H1 (cell line): Measurements from ENCODE around the gene IRS1. TPM values are rescaled to one million over a fixed set of nuclear protein-coding genes. Genes with fewer than 3 reads are reported as not detected.

Source experiments
- CTCF ChIA-PET: fragments of 300-600 bp; sonication (Branson Sonifier 250); formaldehyde crosslinking; loops from one replicate; lab custom pipeline; 2021; ENCODE audit not compliant: partially characterized antibody; lab: Charles Lee
- POLR2A ChIA-PET: fragments of 300-600 bp; sonication (Branson Sonifier 250); formaldehyde crosslinking; loops from one replicate; lab custom pipeline; 2021; ENCODE audit warnings: inconsistent platforms; ENCODE audit not compliant: partially characterized antibody; lab: Charles Lee
- DNase-seq, 2 experiments: peaks; one replicate each; pipeline versions ENCODE4 v3.0.0 to v3.0.0-alpha.2; 2010 to 2022; ENCODE audit warnings: low spot score in 2 of 2, low read depth in 1 of 2, mixed read lengths in 1 of 2
- FAIRE-seq: peaks from 2 replicates; lab custom pipeline; 2011; peaks lifted over from hg19 to GRCh38; lab: Jason Lieb, UNC
- H2AFZ ChIP-seq: 2 replicates; pipeline ENCODE4 v1.8.1; 2012; ENCODE audit warnings: low read length, inconsistent platforms
- H2AK5ac ChIP-seq: 2 replicates; pipeline ENCODE4 v1.6.1; 2013; ENCODE audit warnings: low read depth, low read length
- H2BK120ac ChIP-seq: replicated peaks from 2 replicates; pipeline ENCODE3; 2013; ENCODE audit warnings: low read depth, low read length, inconsistent platforms
- H2BK12ac ChIP-seq: 2 replicates; pipeline ENCODE4 v1.6.1; 2013; ENCODE audit warnings: low read depth, low read length
- H2BK15ac ChIP-seq: 2 replicates; pipeline ENCODE4 v1.6.1; 2013; ENCODE audit warnings: low read length
- H2BK20ac ChIP-seq: 2 replicates; pipeline ENCODE4 v1.6.1; 2013; ENCODE audit warnings: low read length
- H2BK5ac ChIP-seq: 2 replicates; pipeline ENCODE4 v1.6.1; 2013; ENCODE audit warnings: low read depth, low read length
- H3K14ac ChIP-seq: 2 replicates; pipeline ENCODE4 v1.6.1; 2013; ENCODE audit warnings: inconsistent platforms; ENCODE audit not compliant: insufficient read length
- H3K18ac ChIP-seq: 2 replicates; pipeline ENCODE4 v1.6.1; 2013; ENCODE audit warnings: low read length; ENCODE audit errors: extremely low read depth
- H3K23ac ChIP-seq: 2 replicates; pipeline ENCODE4 v1.6.1; 2013; ENCODE audit warnings: inconsistent platforms; ENCODE audit not compliant: insufficient read length
- H3K23me2 ChIP-seq: 2 replicates; pipeline ENCODE4 v1.6.1; 2013; ENCODE audit warnings: low read depth, low read length
- H3K27ac ChIP-seq: 2 replicates; pipeline ENCODE4 v1.6.1; 2011; ENCODE audit warnings: low read depth, low read length, inconsistent platforms
- H3K27me3 ChIP-seq, 4 experiments: replicated peaks in 1 of 4; 1 replicate in 1 of 4; 2 replicates in 3 of 4; pipeline versions ENCODE4 v1.6.1 to v1.8.1; 2011 to 2013; ENCODE audit warnings: low read length in 3 of 4, mild to moderate bottlenecking in 3 of 4, inconsistent platforms in 2 of 4, mixed read lengths in 2 of 4, moderate library complexity in 1 of 4; ENCODE audit not compliant: control insufficient read depth in 3 of 4, insufficient read depth in 3 of 4; ENCODE audit errors: extremely low read depth in 1 of 4
- H3K36me3 ChIP-seq, 4 experiments: 2 replicates each; pipeline versions ENCODE4 v1.6.1 to v1.8.1; 2011 to 2013; ENCODE audit warnings: mild to moderate bottlenecking in 4 of 4, low read length in 3 of 4, moderate library complexity in 2 of 4, control low read depth in 1 of 4, inconsistent platforms in 1 of 4; ENCODE audit not compliant: insufficient read depth in 4 of 4, control insufficient read depth in 2 of 4
- H3K4ac ChIP-seq: replicated peaks from 2 replicates; pipeline ENCODE3; 2013; ENCODE audit warnings: low read length, low read depth, mixed read lengths, inconsistent platforms; ENCODE audit not compliant: insufficient read length
- H3K4me1 ChIP-seq, 4 experiments: replicated peaks in 1 of 4; 1 replicate in 1 of 4; 2 replicates in 3 of 4; pipeline versions ENCODE4 v1.6.1 to v1.8.1; 2011 to 2013; ENCODE audit warnings: low read length in 3 of 4, inconsistent platforms in 2 of 4, mixed read lengths in 1 of 4; ENCODE audit not compliant: insufficient read depth in 4 of 4, control insufficient read depth in 3 of 4
- H3K4me2 ChIP-seq, 2 experiments: 2 replicates each; pipeline versions ENCODE4 v1.6.1 to v1.8.1; 2011 to 2013; ENCODE audit warnings: low read depth in 2 of 2, low read length in 2 of 2, control low read depth in 1 of 2, inconsistent platforms in 1 of 2, mild to moderate bottlenecking in 1 of 2; ENCODE audit not compliant: insufficient read depth in 1 of 2
- H3K4me3 ChIP-seq, 4 experiments: fragments of 200-600, 300-600 bp in 1 of 4; sonication (generic), shearing (Covaris generic), sonication (Bioruptor Twin) in 1 of 4; 2 replicates each; pipeline versions ENCODE4 v1.5.1 to v1.8.1; 2011 to 2016; ENCODE audit warnings: low read length in 4 of 4, low read depth in 3 of 4, control low read depth in 2 of 4, inconsistent platforms in 2 of 4, mild to moderate bottlenecking in 2 of 4, mixed read lengths in 1 of 4, moderate library complexity in 1 of 4; ENCODE audit not compliant: insufficient read depth in 2 of 4; ENCODE audit errors: extremely low read depth in 1 of 4
- H3K56ac ChIP-seq: replicated peaks from 2 replicates; pipeline ENCODE3; 2013; ENCODE audit warnings: low read depth, mild to moderate bottlenecking, mixed read lengths, low read length, inconsistent platforms; ENCODE audit not compliant: insufficient read length
- H3K79me1 ChIP-seq: 2 replicates; pipeline ENCODE4 v1.6.1; 2013; ENCODE audit warnings: low read depth, low read length, control low read depth
- H3K79me2 ChIP-seq, 2 experiments: 2 replicates each; pipeline versions ENCODE4 v1.6.1 to v1.8.1; 2012 to 2013; ENCODE audit warnings: low read length in 2 of 2, mild to moderate bottlenecking in 2 of 2, inconsistent platforms in 1 of 2; ENCODE audit not compliant: insufficient read depth in 2 of 2, control insufficient read depth in 1 of 2
- H3K9ac ChIP-seq, 4 experiments: replicated peaks in 1 of 4; 1 replicate in 1 of 4; 2 replicates in 3 of 4; pipeline versions ENCODE4 v1.6.1 to v1.8.1; 2011 to 2013; ENCODE audit warnings: low read depth in 3 of 4, low read length in 3 of 4, control low read depth in 2 of 4, mild to moderate bottlenecking in 2 of 4, moderate library complexity in 2 of 4, inconsistent platforms in 1 of 4; ENCODE audit errors: extremely low read depth in 1 of 4
- H3K9me3 ChIP-seq, 2 experiments: 2 replicates each; pipeline versions ENCODE4 v1.6.1 to v1.8.1; 2012 to 2013; ENCODE audit warnings: mild to moderate bottlenecking in 2 of 2, moderate library complexity in 2 of 2, control low read depth in 1 of 2, inconsistent platforms in 1 of 2, low read depth in 1 of 2, low read length in 1 of 2, mixed read lengths in 1 of 2; ENCODE audit not compliant: insufficient read depth in 2 of 2
- H4K20me1 ChIP-seq, 2 experiments: replicated peaks in 1 of 2; 2 replicates each; pipeline versions ENCODE3 to v1.8.1; 2011 to 2013; ENCODE audit warnings: inconsistent platforms in 2 of 2, low read length in 2 of 2, mild to moderate bottlenecking in 1 of 2; ENCODE audit not compliant: insufficient read depth in 2 of 2, control insufficient read depth in 1 of 2
- H4K5ac ChIP-seq: 2 replicates; pipeline ENCODE4 v1.6.1; 2013; ENCODE audit warnings: low read length, low read depth, mixed read lengths, inconsistent platforms; ENCODE audit not compliant: insufficient read length
- H4K8ac ChIP-seq: 2 replicates; pipeline ENCODE4 v1.8.0; 2013; ENCODE audit warnings: mild to moderate bottlenecking, moderate library complexity, low read length, inconsistent platforms; ENCODE audit not compliant: insufficient read depth; ENCODE audit errors: extremely low read depth
- H4K91ac ChIP-seq: replicated peaks from 2 replicates; pipeline ENCODE3; 2013; ENCODE audit warnings: low read length, mixed read lengths, inconsistent platforms; ENCODE audit not compliant: insufficient read length
- ASH2L ChIP-seq: fragments of 200-600, 300-600 bp; sonication (generic); IDR thresholded peaks from one replicate; pipeline ENCODE4 v1.7.1; 2017; ENCODE audit warnings: low read length
- CTBP2 ChIP-seq: IDR thresholded peaks from 2 replicates; pipeline ENCODE4 v1.7.0; 2011; ENCODE audit warnings: borderline replicate concordance, mild to moderate bottlenecking, moderate library complexity, mixed read lengths, low read length; ENCODE audit not compliant: insufficient read depth, insufficient read length
- EP300 ChIP-seq, 2 experiments: IDR thresholded peaks; 1 replicate in 1 of 2; 2 replicates in 1 of 2; pipeline ENCODE4 v1.6.1; 2011 to 2012; ENCODE audit warnings: low read depth in 2 of 2, low read length in 2 of 2, mild to moderate bottlenecking in 2 of 2, borderline replicate concordance in 1 of 2, inconsistent platforms in 1 of 2, moderate library complexity in 1 of 2
- EZH2 ChIP-seq: fragments of 200-600 bp; sonication (generic); IDR thresholded peaks from 2 replicates; pipeline ENCODE4 v1.7.1; 2012; ENCODE audit warnings: low read depth, mild to moderate bottlenecking, moderate library complexity, low read length, inconsistent platforms; ENCODE audit not compliant: severe bottlenecking
- JUN ChIP-seq: IDR thresholded peaks from 2 replicates; pipeline ENCODE4 v1.6.1; 2011; ENCODE audit warnings: low read depth, mild to moderate bottlenecking, improper control_type of control experiment, low read length
- KDM1A ChIP-seq: fragments of 200-600, 300-600 bp; sonication (generic); IDR thresholded peaks from 2 replicates; pipeline ENCODE4 v1.7.1; 2016; ENCODE audit warnings: mild to moderate bottlenecking, low read length, borderline replicate concordance
- RFX5 ChIP-seq: IDR thresholded peaks from 2 replicates; pipeline ENCODE4 v1.6.1; 2011; ENCODE audit warnings: low read depth, low read length, improper control_type of control experiment, borderline replicate concordance
- RXRA ChIP-seq: IDR thresholded peaks from 2 replicates; pipeline ENCODE4 v1.6.1; 2011; ENCODE audit warnings: low read depth, mild to moderate bottlenecking, low read length, moderate library complexity; ENCODE audit not compliant: insufficient read depth
- SAP30 ChIP-seq: fragments of 300-600 bp; sonication (generic); IDR thresholded peaks from 2 replicates; pipeline ENCODE4 v1.7.1; 2012; ENCODE audit warnings: low read length, moderate library complexity, mild to moderate bottlenecking, inconsistent platforms; ENCODE audit not compliant: insufficient read depth, insufficient replicate concordance
- SP4 ChIP-seq: IDR thresholded peaks from 2 replicates; pipeline ENCODE4 v1.6.1; 2012; ENCODE audit warnings: low read length, inconsistent platforms
- TEAD4 ChIP-seq: IDR thresholded peaks from 2 replicates; pipeline ENCODE4 v1.6.1; 2012; ENCODE audit warnings: low read depth, low read length, inconsistent platforms, mixed read lengths
- WGBS, 2 experiments: shearing (Covaris generic) in 1 of 2; methylation state at CpG; one replicate each; pipeline versions ENCODE4 v1.1.6 to v1.1.7; 2013 to 2015; ENCODE audit warnings: low lambda C conversion rate in 2 of 2, mixed read lengths in 2 of 2, inconsistent platforms in 1 of 2, low coverage in 1 of 2, missing lambda C conversion rate in 1 of 2; ENCODE audit not compliant: insufficient replicate concordance in 2 of 2, insufficient coverage in 1 of 2, insufficient read length in 1 of 2; ENCODE audit errors: extremely low coverage in 1 of 2, missing lambda C conversion rate in 1 of 2; 5-methylcytosine and 5-hydroxymethylcytosine counted together
- polyA plus RNA-seq, 7 experiments: library from polyadenylated mRNA; depleted of rRNA in 3 of 7; stranded (reverse) in 5 of 7; unstranded in 2 of 7; fragments of >200 nt in 5 of 7; fragments of 200-250 nt in 2 of 7; gene quantifications; 1 replicate in 5 of 7; 2 replicates in 1 of 7; 4 replicates in 1 of 7; pipeline versions ENCODE4 v1.2.1 to v1.2.3, GENCODE V29; 2011 to 2013; ENCODE audit warnings: missing spikeins in 2 of 7, mixed read lengths in 2 of 7
- total RNA-seq: library from RNA; stranded (reverse); fragmentation: NEBNext Ultra II Directional; extraction: Animal tissue kit (Norgen Biotek cat#: 25700); gene quantifications from 2 replicates; pipeline ENCODE4 v1.2.1, GENCODE V29; 2021
- TF ChIP-seq, protein P1 (sequence below): IDR thresholded peaks from 2 replicates; pipeline ENCODE4 v1.6.1; 2012; ENCODE audit warnings: inconsistent platforms
- TF ChIP-seq, protein P2 (sequence below): IDR thresholded peaks from 2 replicates; pipeline ENCODE4 v1.6.1; 2011; ENCODE audit warnings: low read depth, mild to moderate bottlenecking, low read length; ENCODE audit not compliant: insufficient read depth

Gene IRS1
- total and polyA plus RNA-seq, 2 of the 8 experiments (the other 6 are each of a cell fraction or from before 2014, with no cell fraction given), result 9.1 to 26.9 TPM

DNA sequence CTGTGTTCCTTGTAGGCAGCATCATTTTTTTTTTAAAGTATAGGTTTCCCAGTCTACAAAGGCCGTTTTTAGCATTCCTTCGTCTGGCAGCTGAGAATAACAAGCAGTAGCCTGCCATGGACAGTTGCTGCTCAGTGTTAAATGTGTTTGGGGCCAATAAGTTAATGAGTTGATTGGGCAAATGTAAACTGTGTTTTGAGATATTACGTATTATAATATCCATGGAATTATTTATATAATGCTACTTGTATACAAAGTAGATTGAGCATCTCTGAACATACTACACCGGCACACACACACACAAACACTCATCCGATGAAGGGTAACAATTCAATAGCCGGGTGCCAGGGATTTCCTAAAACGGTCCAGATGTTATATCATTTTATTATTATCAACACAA, 97.2 kb downstream of the IRS1 start:
- no peak for DNase-seq
- Histone ChIP-seq H3K4me3 (no peak overlapping the region), H3K18ac (no peak overlapping the region), H3K56ac (no peak overlapping the region), H3K9ac (no peak overlapping the region), H3K4me1 (no peaks in the 10 kb centered on the region), H3K36me3 (no peaks in the 10 kb centered on the region), H3K23me2 (no peaks in the 10 kb centered on the region), H4K91ac (no peak overlapping the region), H3K79me2 (no peaks in the 10 kb centered on the region), H3K4me2 (no peak overlapping the region), H2BK12ac (no peak overlapping the region), H4K5ac (no peak overlapping the region), H3K27me3 (no peaks in the 10 kb centered on the region), H3K23ac (no peak overlapping the region), H3K79me1 (no peaks in the 10 kb centered on the region), H4K20me1 (no peaks in the 10 kb centered on the region), H3K9me3 (no peaks in the 10 kb centered on the region), H3K14ac (no peak overlapping the region), H2AFZ (no peak overlapping the region), H2BK15ac (no peak overlapping the region), H2BK20ac (no peak overlapping the region), H4K8ac (no peak overlapping the region), H3K4ac (no peak overlapping the region), H3K27ac (no peak overlapping the region), H2AK5ac (no peak overlapping the region), H2BK120ac (no peak overlapping the region), H2BK5ac (no peak overlapping the region)
- ChIA-PET CTCF (no interaction called here), POLR2A (no interaction called here)
- FAIRE-seq, result no peak
- WGBS, 2 experiments, result 94% methylated on average over 7 of the region's 7 CpGs; no CpG with 5 or more reads in 1 of the 2 experiments
- TF ChIP-seq EZH2 (no peak), RFX5 (no peak), TEAD4 (no peak), KDM1A (no peak), SAP30 (no peak), ASH2L (no peak), EP300 (IDR thresholded peaks at IDR 0.05; ENCODE audit: borderline replicate concordance in 1 of 2, low read depth in 2 of 2, low read length in 2 of 2) (no peak), JUN (no peak), CTBP2 (no peak), RXRA (no peak), SP4 (no peak)
- TF ChIP-seq, protein P1, sequence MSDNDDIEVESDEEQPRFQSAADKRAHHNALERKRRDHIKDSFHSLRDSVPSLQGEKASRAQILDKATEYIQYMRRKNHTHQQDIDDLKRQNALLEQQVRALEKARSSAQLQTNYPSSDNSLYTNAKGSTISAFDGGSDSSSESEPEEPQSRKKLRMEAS, result no peak
- TF ChIP-seq, protein P2, sequence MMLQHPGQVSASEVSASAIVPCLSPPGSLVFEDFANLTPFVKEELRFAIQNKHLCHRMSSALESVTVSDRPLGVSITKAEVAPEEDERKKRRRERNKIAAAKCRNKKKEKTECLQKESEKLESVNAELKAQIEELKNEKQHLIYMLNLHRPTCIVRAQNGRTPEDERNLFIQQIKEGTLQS, result no peak
